ENCODE results near the gene DAB2IP.

Gene DAB2IP

GRCh38 chr9:121744687-121745395 lies 93.4 kb downstream of the DAB2IP start:
- no peak for DNase-seq (ENCODE audit: low spot score)

DNA sequence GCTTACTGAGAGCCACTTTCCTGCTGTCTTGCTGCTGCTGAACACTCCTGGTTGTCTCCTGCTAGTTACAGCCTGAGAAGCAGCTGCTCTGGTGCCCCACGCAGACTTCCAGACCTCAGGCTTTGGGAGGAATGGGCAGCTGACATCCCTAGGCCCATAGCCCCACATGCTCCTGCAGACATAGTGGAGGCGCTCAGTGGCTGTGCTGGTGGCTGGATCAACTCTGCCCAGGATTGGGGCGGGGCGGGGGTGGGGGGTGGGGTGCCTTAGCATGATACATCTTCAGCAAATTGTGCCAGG lies 93.9 kb downstream of the DAB2IP start:
- DNase-seq (ENCODE audit: low spot score), result no peak

DNA sequence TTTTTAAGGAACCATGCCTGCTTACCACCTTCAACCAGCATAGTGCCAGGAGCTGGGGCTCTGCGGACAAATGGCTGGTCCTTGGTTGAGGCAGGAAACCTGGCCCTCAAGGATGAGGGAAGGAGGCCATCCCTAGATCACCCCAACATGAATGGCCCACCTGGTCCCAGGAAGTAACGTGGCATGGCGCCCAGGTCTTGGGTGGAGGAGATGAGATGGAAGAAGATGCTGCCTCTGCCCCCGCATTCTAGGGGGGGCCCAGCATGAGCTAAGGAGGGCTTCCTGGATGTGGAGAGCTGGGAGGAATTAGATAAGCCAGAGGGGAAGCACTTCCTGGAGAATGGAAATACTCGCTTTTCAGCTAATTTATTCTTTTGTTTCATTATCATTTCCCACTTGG lies 95.0 kb downstream of the DAB2IP start:
- no peak for DNase-seq (ENCODE audit: low spot score)

GRCh38 chr9:121746866-121747265 lies 95.4 kb downstream of the DAB2IP start:
- DNase-seq (ENCODE audit: low spot score), result no peak

DNA sequence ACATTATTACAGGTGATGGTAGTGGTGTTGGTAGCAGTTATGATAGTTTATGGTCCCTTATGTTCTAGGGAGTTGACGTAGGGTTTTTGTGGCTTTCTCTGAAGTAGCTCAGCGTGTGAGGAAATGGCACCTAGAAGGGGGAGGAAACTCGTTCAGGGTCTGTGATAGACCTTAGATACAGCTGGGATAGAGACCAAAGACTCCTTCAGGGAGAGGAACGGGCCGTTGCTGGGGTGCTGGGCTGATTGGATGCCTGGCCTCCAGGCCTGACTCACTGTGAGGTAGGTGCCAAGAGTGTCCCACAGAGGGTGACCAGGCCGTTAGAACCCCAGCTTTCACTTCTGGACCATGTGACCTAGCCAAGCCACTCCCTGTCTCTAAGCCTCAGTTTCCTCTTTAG lies 96.6 kb downstream of the DAB2IP start:
- DNase-seq (ENCODE audit: low spot score), result no peak

GRCh38 chr9:121748727-121749423 lies 97.4 kb downstream of the DAB2IP start:
- no peak for DNase-seq (ENCODE audit: low spot score)

- DNase-seq (ENCODE audit: low spot score), result no peak
Observed at GRCh38 chr9:121749614-121750013, 98.2 kb downstream of the DAB2IP start.

GRCh38 chr9:121750259-121750714 lies 98.9 kb downstream of the DAB2IP start:
- DNase-seq (ENCODE audit: low spot score), result no peak

GRCh38 chr9:121750715-121751623 lies 99.5 kb downstream of the DAB2IP start:
- no peak for DNase-seq (ENCODE audit: low spot score)

DNA sequence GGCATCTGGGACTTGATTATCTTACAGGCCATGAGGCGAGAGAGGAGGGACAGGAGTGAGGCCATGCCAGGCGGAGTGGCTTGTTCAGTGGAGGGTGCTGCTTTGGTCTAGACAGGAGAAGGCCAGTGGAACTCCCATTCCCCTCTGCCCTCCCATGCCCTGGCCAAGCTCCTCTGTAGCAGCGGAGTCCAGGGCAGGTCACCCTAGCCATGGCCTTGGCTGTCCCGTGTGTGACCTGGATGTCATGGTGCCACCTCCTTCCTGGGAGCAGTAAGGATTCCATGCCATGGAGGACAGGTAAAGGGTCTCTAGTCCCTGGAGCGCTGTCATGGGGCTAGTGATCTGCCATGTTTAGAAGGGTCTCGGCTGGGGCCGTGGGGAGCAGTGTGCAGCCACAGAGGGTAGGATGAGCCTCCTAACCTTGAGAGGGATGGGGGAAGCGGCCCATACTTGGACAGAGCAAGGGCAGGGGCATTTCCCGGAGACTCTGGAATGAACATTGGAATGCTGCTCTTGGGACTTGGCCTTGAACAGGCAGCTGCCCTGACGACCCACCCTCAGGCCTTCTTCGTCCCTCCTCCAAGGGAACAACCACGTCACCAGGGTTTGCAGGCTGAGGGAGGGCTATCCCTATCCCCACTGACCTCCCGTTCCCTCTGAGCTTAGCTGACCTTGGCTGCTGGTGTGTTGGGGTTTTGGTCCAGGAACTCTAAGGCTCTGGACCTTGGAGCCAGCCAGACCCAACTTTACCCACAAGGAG lies 100.4 kb downstream of the DAB2IP start:
- no peak for DNase-seq (ENCODE audit: low spot score)

- DNase-seq (ENCODE audit: low spot score), result no peak
Observed at GRCh38 chr9:121752929-121753328, 101.5 kb downstream of the DAB2IP start.

DNA sequence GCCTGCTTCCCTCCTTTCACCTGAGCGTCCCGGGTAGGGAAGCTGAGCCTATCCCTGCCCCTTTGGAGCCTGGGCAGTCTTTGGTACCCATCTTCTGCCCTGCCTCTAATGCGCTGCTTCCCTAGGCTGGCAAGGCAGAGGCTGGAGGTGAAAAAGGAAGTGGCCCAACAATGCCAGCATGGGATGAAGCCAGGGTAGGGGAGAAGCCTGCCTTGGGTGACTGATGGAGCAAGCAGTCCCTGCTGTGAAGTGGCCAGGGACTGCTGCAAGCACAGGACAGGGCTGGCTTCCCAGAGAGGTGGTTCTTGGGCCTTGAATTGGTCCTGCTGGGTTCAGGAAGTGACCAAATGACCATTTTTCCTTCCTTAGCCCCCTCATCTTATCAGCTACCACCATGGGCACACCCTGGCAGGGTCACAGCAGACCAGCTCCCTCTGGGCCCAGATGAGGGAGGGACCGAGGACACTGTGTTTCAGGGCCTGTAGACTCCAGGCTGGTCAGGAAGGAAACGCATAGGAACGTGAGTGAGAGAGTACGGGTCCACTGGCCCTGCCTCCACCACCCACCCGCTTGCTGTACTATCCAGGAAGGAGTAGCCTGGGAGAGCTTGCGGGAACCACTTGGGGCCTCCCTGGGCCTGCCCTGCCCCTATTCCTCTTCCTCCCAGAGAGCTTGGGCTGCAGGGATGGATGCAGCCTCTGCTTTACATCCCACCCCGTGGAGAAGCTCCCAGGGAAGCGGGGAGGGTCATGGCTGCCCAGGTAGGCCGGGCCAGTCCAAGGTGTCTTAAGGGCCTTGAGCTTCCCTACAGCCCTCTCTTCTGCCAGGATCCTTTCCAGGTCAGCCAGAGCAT lies 102.6 kb downstream of the DAB2IP start:
- no peak for DNase-seq (ENCODE audit: low spot score)

GRCh38 chr9:121754655-121755436 lies 103.4 kb downstream of the DAB2IP start:
- no peak for DNase-seq (ENCODE audit: low spot score)

DNA sequence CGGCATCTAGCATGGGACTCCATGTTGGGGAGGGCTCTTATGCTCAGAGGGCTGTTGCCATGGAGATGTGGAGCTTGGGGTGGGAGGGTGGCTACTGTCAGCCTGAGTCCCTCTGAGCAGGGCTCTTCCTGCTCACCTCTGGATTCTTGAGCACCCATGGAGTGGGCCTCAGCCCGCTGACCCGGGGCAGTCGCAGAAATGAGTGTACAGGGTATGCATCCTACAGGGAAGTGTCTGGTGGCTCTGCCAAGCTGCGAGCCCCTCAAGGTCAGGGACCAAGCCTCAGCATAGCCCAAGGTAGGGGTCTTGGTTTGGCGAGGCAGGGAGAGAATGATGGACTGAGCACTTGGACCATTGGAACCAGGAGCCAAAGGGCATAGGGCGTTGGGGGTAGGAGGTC lies 104.1 kb downstream of the DAB2IP start:
- no peak for DNase-seq (ENCODE audit: low spot score)

DNA sequence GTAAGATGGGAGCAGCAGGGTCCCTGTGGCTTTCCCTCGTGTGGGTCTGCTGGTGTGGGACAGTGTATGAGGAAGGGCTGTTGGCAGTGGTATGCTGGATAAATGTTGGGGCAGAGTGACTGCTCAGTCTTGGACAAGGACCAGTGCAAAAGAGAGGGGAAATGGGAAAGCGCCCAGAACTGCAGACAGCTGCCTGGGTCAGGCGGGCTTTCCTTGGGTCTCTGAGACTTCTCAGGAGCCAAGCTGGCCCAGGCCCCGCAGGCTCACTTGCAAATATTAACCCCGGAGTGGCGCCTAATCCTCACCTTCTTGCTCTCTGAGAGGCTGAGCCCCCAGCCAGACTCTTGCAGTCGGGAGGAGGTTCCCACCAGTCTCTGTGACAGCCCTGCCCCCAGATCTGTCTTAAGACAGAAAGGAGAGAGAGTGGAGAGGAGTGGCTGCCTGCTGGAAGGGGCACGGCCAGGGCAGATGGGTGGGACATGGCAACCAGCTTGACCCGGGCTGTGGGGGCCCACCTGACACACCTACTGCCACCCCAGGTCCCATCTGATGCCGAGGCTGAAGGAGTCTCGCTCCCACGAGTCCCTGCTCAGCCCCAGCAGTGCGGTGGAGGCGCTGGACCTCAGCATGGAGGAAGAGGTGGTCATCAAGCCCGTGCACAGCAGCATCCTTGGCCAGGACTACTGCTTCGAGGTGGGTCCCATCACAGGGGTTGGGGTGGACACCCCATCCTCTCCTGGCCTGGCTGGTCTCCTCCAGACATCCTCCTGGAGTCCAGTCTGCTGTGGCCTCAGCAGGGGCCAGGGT lies 105.2 kb downstream of the DAB2IP start:
- no peak for DNase-seq (ENCODE audit: low spot score)

DNA sequence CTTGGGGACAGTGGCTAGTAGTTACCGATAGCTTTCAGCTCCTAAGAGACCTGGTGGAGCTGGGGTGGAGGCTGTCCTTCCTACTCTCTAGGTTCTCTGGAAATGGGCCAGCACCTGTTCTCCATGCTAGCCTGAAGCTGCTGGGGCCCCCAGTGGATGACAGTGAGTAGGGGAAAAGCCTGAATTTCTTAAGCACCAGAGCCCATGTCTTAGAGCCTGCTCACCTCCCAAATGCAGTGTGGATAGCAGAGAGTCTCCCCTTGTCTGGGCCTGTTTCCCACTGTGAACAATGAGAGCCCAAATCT lies 105.8 kb downstream of the DAB2IP start:
- DNase-seq (ENCODE audit: low spot score), result no peak

DNA sequence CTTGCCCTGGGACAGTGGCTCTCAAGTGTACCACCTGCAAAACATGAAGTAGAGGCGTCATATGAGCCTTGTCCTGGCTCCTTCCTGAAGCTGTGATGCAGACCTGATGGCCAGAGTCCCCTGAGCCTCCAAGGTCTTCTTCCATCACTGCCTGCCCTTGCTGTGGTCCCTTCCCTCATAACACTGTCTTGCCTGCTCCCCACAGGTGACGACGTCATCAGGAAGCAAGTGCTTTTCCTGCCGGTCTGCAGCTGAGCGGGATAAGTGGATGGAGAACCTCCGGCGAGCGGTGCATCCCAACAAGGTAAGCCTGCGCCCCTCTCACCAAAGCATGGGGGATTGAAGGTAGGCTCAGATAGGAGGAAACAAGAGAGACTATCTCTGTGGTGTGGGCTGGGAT lies 107.3 kb downstream of the DAB2IP start:
- no peak for DNase-seq (ENCODE audit: low spot score)

DNA sequence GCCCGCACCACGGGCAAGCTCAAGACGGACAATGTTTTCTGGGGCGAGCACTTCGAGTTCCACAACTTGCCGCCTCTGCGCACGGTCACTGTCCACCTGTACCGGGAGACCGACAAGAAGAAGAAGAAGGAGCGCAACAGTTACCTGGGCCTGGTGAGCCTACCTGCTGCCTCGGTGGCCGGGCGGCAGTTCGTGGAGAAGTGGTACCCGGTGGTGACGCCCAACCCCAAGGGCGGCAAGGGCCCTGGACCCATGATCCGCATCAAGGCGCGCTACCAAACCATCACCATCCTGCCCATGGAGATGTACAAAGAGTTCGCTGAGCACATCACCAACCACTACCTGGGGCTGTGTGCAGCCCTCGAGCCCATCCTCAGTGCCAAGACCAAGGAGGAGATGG lies 108.6 kb downstream of the DAB2IP start:
- DNase-seq (ENCODE audit: low spot score), result no peak

GRCh38 chr9:121760571-121760970 lies 109.1 kb downstream of the DAB2IP start:
- DNase-seq (ENCODE audit: low spot score), result no peak

GRCh38 chr9:121763131-121763530 lies 111.7 kb downstream of the DAB2IP start:
- no peak for DNase-seq (ENCODE audit: low spot score)

All from D341Med (cell line).